GM19099 (cell line): ENCODE data around the gene PKIB.

Source experiments
- POLR2A ChIP-seq: IDR thresholded peaks from 3 replicates; pipeline ENCODE4 v1.6.1; 2011; ENCODE audit warnings: low read depth; ENCODE audit not compliant: insufficient read length; ENCODE audit errors: extremely low read depth

Gene PKIB

DNA sequence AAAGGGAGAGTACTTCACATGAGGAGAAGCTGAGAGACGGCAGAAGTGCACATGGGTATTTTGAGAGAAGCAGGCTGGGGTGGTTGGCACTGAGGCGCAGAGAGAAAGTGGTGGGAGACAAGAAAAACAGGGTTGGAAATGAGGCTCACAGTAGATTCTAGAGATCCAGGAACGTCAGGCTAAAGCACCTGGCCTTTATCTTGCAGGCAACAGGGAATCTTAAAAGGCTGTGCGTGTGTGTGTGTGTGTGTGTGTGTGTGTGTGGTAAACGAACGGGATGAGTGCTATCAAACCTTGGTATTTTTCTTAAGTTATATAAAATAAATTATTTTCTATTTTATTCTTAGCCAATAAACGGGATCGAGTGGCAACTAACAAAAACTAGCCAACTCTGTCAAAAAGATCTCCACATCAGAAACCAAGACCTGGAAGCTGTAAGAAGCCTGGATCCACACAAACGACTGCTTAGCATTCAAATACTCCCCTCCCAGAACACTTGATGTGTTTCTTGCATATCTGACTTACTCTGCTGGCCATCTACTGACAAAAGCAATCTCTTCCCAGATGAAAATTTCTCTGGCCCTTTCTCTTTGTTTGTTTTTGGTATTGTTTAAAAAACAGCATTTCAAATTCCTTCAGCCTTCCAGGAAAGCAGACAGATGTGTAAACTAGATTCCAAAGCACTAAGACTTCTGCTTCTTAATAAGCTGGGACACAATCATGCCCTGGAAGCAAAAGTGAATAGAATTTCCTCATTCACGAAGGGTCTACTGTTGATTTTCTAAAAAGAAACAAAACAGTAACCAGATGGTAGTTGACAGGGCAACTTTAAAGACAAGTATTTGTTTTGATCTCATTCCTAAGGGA, 124.6 kb downstream of the PKIB start:
- no peak for TF ChIP-seq POLR2A

DNA sequence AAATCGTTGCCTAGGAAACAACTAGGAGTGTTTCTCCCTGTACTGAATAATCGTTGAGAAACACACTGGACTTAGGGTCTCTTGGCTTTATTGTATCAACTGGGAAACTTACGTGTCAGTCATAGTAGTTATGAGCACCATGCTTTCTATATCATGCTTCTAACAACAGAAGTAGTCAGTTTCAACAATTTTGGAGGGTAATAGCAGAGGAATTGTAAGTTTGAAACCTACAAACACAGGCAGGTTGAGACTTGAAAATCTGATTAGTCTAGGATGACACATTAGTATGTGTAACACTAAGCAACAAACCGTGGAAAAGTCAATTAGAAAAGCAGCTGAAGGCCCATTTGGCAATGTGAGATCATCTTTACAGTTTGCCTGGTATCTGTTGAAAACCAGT, 125.4 kb downstream of the PKIB start:
- no peak for TF ChIP-seq POLR2A

DNA sequence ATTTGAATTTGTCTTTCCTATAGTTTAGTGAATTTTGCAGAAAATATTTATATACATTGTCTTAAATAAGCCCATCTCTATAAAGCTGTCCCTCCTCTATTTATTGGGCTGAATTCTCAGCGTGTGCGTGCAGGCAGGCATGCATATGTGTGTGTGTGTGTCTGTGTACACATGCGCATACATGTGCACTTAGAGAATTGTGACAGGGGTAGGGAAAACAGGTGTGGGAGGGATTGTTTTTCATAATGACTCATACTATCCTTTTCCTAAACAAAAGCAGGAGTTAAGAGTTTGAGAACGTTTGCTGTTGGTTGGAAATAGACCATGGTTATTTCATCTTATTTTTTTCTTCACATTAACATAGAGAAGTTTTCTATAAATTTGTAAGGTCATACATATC, 126.0 kb downstream of the PKIB start:
- TF ChIP-seq POLR2A: no peak

DNA sequence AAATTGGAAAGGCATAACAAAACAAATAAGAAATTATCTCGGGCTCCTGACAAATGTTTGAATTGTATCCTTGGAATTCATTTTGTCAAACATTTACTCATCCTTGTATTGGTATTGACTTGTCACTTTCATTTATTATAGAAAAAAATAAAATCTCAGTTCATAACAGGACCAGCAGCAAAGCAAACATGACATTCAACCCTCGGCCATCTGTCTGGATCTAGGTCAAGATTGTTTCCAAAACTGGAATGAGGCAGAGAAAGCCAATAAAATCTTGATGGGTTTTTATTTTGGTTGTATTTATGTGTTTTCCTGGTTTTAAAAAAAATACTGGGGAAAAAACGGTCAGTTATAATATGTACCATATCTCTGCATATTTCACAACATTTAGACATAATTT, 126.4 kb downstream of the PKIB start:
- no peak for TF ChIP-seq POLR2A

DNA sequence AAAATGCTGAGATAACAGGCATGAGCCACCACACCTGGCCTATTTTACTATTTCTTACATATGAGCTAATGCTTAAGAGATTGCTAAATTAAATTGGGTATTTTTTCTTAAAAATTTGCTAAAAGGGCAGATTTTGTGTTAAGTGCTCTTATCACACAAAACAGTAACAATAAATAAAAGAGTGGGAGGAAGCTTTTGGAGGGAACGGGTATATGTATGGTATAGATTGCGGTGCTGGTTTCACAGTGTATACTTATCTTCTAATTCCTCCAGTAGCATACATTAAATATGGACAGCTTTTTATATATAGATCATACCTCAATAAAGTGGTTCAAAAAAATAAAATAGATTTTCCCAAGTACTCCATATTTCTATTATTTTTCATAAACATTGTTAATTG, 129.9 kb downstream of the PKIB start:
- TF ChIP-seq POLR2A: no peak

DNA sequence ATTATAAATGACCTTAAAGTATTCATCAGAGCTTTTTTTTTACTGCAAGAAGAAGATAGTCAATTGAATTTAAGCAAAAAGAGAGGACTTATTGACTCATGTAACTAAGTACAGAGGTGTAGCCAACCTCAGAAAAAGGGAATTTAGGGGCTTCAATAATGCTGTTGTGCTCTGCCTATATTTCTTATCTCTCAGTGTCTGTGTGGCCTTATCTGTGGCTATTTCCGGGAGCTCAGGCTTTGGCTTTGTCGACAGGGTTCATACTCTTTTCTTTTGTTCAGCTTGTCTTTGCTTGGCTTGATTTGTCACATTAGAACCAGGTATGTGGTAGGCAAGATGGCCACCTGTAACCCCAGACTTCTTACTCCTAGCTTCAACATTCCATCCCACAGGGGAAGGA, 130.7 kb downstream of the PKIB start:
- TF ChIP-seq POLR2A: no peak

DNA sequence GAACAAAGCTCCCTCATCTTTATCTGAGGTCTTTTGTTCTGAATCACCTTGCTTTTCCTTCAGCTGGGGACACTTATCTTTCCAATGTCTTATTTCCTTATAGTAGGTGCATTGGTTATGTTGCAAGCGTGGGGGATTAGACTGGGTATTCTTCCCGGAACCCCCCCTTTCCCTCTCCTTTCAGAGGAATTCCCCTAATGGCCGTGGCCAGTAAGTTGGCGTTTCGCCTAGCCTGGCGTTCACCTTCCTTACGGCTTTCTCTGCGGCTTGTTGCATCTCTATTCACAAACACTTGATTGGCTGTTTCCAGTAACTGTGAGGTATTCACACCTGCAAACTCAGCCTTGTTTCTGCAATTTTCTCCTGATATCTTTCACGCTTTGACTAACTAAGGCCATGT, 136.5 kb downstream of the PKIB start:
- TF ChIP-seq POLR2A: no peak

DNA sequence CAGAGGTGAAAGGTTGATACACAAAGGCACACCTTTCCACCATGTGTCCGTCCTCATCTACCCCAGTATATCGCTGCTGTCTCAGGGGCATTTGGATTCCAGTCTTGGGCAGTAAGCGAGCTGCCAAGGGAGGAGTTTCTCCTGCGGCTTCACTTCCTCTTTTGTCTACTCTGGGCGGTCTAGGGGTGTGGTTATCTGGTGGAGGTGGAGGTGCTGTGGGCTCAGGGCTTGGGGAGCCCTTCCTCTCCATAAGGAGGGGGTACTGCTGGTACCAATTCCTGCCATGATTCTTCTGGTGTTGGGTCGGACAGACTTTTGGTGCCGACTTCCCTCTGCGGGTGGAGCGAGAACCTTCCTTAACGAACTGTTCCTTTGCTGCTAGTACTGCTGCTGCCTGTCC, 137.4 kb downstream of the PKIB start:
- no peak for TF ChIP-seq POLR2A

DNA sequence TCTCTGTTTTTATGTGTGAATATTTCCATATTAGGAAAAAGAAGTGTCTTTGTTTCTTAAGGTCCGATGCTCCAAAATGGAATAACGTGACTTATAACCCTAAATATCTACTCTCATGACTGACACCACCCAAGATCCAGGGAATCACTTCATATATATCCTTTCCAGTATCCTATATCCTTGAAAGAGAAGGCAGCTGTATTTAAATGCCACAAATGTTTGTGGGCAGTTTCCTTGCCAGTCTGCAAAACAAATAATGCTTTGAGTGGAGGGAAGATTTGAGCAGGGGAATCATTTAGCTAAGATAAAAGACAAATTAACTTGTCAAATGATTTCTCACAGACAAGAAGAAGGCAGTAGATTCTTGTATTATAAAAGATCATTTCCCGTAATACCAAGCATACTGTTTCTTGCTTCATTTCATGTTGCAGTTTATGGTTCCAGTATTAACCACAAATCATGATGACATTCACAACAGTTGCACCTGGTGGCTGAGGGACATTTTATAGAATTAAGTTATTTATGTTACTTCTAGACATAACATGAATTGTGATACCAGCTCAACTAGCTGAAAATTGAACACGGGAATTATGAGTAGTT, 139.3 kb downstream of the PKIB start:
- TF ChIP-seq POLR2A: no peak

DNA sequence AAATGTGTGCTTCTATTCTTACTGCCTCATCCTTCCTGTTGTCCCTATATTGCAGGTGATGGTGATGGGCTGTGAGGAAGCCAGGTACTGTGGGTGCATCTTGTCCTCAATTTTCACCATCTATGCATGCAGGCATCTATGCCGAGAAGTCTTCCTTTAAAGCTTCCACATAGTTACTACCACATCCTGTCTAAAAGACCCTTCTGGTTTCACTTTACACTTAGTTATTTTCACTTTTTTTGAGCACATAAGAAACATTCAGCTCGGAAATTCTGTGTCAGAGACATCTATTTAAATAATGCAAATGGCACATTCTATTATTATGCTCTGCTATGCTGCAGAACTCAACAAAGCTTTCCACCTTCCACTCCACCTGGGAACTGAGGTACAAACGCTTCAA, 141.1 kb downstream of the PKIB start:
- no peak for TF ChIP-seq POLR2A

DNA sequence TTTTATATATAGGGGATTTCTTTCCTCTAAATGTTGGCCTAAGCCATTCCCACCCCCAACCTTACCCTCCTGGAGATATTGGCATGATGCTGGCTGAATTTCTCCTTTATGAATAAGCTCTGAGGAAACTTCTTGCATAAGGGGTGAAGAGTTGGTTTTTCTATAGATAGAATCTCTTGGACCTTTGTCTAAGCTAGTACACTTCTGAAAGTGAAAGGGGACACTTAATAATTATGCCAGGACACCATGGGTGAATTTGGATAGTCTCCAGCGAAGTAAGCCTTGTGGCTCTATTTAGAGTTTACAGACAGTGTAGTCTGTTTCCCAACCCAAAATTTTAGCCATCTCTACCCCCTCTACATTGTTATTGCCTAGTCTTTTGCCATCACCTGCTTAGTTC, 142.3 kb downstream of the PKIB start:
- TF ChIP-seq POLR2A: no peak

DNA sequence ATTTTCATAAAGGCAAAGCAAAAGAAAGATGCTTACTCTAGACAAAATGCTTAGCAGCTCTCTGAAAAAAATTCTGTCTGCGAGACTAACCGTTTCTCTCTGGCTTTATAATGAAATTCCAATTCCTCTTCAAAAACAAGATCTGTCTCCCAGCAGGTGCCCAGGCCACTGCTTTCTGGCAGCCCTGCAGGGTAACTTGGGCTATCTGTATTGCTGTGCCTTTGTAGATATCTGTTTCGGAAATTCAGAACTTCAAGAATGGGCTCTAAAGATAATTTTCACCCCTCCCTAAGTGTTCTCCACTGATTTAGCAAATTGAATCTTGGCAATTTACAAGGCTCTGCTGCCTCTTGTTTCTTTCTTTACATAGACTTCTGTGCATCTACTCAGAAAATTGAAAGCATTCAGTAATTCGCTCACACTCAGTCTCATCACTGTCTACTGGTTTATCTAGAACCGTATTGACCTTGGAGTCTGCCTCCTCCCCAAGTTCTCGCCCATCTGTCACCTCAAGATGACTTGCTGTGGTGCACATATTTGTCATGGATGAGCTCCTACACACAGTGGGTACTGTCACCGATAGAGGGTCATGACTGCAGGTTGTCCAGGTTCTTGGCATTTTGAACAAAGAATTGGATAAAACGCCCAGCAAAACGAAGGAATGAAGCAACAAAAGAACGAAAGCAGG, 142.9 kb downstream of the PKIB start:
- TF ChIP-seq POLR2A: no peak

DNA sequence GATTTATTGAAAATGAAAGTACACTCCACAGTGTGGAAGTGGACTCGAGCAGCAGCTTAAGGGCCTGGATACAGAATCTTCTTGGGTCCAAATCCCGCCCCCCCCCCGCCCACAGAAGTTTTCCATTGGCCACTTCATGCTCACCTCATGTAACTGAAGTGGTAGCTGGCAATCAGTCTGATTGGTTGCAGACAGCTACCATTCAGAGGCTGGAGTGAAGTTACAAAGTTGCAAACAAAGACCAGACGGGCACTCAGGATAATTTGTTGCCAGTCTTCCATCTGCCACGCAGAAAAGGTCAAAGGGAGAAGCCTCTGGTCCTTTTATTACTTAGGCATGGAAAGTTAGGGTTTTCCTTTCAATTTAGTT, 143.5 kb downstream of the PKIB start:
- no peak for TF ChIP-seq POLR2A

DNA sequence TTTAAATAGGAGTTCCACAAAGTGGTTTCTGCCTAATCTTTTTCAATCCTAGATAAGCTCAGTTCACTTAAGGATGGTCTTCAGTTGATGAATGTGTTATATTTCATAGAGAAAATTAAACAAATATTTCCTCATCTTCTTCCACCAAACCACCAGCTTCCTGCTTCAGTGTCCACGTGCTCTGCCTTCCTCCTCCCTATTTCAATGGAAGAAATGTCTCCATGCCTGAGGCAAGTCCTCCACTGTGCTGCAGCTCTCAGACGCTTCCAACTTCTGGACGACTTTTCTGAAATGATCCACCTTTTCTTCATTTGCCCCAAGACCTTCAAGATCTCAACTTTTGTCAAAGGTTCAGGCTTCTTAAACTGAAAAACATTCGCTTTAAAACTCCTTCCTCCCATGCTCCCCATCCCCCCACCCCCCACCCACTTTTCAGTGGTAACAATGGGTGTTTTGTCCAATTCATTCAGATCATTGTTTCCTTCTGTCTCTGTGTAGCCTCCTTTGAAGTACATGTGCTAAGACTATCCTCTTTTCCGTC, 144.1 kb downstream of the PKIB start:
- TF ChIP-seq POLR2A: no peak

DNA sequence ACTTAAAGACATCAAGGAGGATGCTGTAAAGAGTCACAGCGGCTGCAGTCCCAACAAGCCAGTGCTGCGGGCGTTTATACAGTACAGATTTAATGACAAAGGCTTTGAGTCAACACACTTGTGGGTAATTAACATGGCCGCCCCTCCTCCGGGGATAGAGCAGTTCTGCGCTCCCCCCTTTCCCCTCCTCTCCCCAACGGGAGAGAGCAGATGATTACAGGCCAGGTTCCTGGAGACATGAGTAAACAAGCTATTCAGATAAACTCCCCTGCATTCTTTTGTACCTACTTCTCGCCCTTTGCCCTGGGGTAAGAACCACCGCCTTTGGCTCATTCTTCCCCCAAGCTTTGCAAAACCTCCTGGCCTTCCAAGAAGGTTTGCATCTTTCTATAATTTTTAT, 145.7 kb downstream of the PKIB start:
- TF ChIP-seq POLR2A: no peak

DNA sequence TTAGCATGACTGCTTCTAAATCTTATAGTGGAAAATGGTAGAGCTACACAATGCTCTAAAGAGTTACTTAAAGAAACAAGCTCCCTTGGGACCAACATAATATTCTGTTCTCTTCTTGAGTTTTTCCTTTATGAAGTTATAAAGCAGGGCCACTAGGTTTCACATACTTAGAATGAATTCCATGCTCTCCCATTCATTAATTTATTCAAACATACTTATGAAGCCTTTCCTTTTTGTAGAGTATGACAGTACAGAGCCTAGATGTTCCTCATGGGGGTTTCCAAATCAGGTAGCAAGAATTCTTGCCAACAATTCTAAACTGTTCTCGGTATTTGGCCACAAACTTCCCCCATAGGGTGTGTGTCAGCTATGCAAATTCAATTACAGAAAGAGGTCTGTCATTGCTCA, 148.7 kb downstream of the PKIB start:
- TF ChIP-seq POLR2A: no peak
